HG02763 (cell line): ENCODE results near the gene CHSY1.
"Not testable (repeated sequence)": the region's sequence is repeated elsewhere in the genome, so short reads cannot be mapped to it uniquely, and the experiment has no call there.

Source experiments
- ATAC-seq: cut with Tn5 transposase; IDR thresholded peaks from one replicate; pipeline ENCODE4 v1.9.1; 2021; ENCODE audit warnings: mild to moderate bottlenecking, moderate library complexity; ENCODE audit not compliant: unreplicated experiment

Gene CHSY1, protein sequence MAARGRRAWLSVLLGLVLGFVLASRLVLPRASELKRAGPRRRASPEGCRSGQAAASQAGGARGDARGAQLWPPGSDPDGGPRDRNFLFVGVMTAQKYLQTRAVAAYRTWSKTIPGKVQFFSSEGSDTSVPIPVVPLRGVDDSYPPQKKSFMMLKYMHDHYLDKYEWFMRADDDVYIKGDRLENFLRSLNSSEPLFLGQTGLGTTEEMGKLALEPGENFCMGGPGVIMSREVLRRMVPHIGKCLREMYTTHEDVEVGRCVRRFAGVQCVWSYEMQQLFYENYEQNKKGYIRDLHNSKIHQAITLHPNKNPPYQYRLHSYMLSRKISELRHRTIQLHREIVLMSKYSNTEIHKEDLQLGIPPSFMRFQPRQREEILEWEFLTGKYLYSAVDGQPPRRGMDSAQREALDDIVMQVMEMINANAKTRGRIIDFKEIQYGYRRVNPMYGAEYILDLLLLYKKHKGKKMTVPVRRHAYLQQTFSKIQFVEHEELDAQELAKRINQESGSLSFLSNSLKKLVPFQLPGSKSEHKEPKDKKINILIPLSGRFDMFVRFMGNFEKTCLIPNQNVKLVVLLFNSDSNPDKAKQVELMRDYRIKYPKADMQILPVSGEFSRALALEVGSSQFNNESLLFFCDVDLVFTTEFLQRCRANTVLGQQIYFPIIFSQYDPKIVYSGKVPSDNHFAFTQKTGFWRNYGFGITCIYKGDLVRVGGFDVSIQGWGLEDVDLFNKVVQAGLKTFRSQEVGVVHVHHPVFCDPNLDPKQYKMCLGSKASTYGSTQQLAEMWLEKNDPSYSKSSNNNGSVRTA

GRCh38 chr15:101251830-101252820 is at the start of gene CHSY1:
Gene CHSY1, minus strand, starts transcription at chr15:101252048. Its CDS starts 592 bp downstream, at chr15:101251456.
- ATAC-seq: peak; percentile 77

DNA sequence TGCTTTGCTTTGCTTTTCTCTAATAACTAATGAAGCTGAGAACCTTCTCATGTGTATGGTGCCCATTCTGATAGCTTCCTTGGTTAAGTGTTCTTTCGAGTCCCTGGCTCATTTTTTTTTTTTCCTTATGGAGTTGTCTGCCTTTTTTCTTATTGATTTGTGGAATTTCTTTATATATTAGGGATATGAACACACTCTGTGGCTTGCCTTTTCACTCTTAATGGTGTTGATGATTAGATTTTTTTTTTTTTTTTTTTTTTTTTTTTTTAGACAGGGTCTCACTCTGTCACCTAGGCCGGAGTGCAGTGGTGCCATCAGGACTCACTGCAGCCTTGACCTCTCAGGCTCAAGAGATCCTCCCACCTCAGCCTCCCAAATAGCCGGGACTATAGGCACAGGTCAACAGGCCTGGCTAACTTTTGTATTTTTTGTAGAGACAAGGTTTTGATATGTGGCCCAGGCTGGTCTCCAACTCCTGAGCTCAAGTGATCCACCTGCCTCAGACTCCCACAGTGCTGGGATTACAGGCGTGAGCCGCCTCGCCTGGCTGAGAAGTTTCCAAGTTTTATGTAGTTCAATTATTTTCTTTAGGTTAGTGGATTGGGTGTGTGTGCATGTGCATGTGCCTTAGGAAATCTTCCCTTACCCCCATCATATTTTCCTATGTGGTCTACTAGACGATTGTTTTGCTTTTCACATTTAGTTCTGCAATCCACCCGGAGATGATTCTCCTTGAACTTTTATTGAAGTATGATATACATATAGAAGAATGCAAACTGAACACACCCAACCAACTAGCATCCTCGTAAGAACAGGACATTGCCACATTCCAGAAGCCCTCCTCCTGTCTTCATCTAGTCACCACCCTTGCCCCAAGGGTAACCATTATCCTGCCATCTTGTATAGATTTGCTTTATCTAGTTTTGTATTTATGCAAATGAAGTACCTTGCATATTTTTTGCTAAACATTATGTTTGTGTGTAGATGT is 44.9 kb upstream of the CHSY1 start:
- no peak for ATAC-seq

DNA sequence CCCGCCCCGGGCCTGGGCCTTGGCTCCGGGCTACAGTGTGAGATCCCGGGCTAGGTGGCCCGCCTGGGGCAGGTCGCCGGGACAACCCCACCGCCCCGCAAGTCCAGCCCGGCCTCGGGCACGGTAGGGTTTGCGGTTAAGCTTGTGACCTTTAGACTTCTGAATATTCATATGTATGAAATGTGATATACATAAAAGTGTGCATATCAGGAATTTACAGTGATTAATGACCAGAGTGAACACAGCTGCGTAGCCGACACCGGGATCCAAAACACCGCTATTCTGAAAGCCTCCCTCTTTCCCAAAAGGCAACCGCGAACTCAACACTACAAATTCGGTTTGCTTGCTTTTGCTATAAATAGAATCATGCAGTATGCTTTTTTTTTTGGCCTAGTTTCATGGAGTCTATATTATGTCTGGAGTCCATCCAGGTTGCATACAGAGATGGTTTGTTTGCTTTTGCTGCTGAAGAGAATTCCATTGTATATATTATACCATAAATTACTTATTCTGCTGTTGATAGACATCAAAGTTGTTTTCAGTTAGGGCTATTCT is 43.8 kb upstream of the CHSY1 start:
- ATAC-seq: no peak

GRCh38 chr15:101294731-101295606 is 43.1 kb upstream of the CHSY1 start, which contains the start of gene SNRPA1:
Gene SNRPA1, minus strand, starts transcription at chr15:101295248. Its CDS starts 70 bp downstream, at chr15:101295178.
- ATAC-seq: peak; percentile 79

DNA sequence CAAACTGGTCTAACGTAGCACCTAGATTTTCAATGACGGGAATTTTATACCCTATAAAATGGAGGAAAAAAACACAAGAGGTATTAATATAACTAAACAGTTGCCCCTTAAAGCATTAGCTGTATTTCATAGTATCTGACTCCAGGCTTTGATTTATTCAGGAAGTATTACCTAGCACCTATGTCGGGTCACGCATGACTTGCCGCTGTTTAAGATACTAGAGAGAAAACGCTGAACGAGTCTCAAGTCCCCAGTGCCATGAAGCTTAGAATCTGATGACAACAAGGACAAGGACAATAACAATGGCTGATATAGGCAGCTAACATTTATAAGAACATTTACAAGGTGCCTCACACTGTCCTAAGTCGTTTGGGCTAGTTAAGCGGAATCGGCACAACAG is 41.3 kb upstream of the CHSY1 start:
- ATAC-seq: no peak

- ATAC-seq: no peak
Measured at GRCh38 chr15:101288905-101289513, 37.2 kb upstream of the CHSY1 start.

GRCh38 chr15:101287342-101287741 is 35.5 kb upstream of the CHSY1 start:
- ATAC-seq: not testable (repeated sequence)

- no peak for ATAC-seq
Measured at GRCh38 chr15:101286471-101287114, 34.7 kb upstream of the CHSY1 start.

DNA sequence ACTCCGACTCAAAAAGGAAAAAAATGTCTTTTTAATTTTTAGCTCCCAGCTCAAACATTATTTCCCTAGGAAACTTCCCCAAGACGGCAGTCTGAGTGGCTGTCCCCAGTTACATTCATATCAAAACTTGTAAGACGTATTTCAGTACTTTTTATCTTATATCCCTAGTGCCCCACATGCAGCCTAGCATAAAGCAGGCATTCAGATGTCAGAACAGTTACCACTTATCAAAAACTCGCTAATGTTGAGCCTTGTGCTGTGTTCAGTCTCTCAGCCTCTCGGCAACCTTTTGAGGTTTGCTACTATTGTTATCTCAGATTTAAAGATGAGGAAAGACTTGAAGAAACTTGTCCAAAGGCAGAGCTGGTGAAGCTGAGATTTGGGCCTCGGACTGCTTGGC is 32.1 kb upstream of the CHSY1 start:
- no peak for ATAC-seq

DNA sequence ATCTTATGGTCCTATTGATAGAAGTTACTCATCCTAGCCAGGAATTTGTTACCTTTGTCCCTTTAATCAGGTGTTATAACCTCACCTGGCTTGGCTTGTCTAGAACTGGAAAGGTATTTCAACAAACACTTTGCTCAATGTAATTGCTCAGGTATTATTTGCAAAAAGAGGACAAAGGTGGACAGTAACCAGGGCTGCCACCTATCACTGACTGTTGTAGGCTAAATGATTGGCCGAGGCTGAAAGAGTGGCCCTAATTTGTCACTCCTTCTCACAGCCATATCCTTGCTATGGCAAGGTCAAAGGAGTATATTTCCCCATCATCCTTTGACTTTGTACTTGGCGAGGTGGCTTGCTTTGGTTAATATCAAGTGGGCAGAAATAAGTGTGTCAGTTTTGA is 28.2 kb upstream of the CHSY1 start:
- no peak for ATAC-seq

- ATAC-seq: no peak
Measured at GRCh38 chr15:101277943-101278564, 26.2 kb upstream of the CHSY1 start.

DNA sequence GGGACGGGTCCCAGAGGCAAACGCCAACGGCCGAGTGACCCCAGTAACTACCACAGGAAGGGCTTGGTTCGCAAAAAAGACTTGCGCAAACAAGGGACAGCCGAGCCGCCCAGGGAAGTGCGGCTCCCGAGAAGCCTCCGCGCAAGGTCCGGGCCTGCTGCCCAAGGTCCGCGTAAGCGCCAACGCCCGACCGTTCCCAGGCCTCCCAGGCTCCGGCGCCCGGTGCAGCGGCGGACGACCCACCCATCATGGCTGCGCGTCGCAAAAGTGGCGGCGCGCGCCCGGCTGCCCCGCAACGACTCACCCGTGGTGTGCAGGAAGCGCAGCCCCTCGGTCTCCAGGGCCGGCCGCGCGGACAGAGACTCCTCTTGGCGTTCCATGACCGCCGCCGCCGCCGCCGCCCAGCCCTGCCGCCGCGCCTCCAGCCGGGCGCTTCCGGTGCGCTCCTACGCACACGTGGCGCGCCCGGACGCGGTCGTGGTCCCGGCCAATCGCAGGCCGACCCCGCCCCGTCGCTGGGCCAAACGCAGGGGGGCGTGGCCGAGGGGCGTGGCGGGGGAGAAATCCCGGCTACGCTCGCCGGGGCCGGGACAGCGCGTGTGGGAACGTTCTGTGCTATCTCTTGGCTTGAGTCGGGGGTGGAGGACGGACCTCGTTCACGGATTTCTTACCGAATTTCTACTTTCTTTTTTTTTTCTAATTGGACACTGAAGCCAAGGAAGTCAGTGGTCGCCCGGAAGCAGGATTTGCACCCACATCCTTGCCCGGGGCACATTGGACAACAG is 25.4 kb upstream of the CHSY1 start, which contains the start of gene SELENOS:
TSS of gene SELENOS (minus strand) at position 448 of the 785 bp plus-strand sequence. CDS start at position 380, 68 bp downstream.
- peak; percentile 85 for ATAC-seq

GRCh38 chr15:101276501-101277037 is 24.7 kb upstream of the CHSY1 start:
- peak; percentile 28 for ATAC-seq

DNA sequence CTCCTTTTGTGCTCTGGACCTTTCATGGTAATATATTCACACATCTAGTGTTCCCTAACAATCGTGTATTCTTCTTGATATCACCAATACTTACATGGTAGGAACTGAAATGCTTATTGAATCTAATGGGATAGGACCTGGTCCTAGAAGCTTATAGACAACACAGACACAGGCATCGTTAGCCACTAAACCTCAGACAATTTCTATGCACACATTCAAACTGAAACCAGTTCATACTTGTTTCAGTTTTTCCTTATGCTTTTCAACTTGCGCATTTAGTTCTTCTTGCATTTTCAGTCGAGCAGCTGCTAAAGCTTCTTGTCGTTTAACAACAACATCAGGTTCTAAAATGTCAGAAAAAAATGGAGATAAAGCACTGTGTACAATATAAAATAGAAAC is 23.2 kb upstream of the CHSY1 start:
- no peak for ATAC-seq

DNA sequence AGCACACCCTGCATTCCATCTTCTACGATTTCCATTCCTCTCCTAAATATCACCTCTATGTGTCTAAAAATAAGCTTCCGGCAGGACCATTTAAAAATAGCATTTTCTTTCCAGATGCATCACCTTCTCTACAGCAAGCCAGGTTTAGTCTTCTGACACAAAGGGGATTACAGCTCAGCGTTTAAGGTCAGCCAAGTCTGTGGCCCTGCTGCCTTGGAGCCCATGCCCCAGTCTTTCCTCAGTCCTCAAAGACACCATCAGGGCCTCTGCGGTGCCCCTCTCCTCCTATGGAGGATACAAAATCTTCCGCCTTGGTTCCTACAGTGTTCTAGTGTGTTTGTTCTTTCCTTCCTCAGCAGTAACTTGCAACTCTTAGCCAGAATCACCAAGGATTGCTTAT is 21.7 kb upstream of the CHSY1 start:
- no peak for ATAC-seq

DNA sequence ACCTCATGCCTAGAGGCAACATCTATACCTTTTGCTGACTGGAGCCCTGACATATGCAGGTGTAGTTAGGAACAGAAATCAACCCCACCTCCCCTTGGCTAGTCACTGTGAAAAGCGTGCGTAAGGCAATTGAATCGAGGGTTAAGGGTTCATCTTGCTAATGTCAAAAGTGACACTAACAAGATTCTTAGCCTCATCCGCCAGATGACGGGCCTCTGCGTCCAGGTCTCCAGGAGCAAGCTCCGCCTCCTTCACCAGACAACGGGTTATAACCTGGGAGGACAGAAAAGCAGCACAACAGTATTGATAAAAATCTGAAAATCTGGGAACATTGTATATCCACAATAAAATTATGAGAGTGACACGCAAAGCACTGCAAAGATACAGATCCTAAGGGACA is 20.7 kb upstream of the CHSY1 start:
- ATAC-seq: no peak
